Inferior parietal cortex (tissue), 1 donor: ENCODE measurements around the gene LCMT2.

Source experiments
- DNase-seq: peaks from one replicate; pipeline ENCODE4 v3.0.0-alpha.2; 2016; ENCODE audit errors: extremely low spot score

The LCMT2 gene

GRCh38 chr15:43329960-43330779, at the start of gene LCMT2:
Gene LCMT2 (minus strand): TSS chr15:43330573. CDS start chr15:43330489, 84 bp downstream.
- DNase-seq, result peak; percentile 98

GRCh38 chr15:43378601-43379000, 48.2 kb upstream of the LCMT2 start:
- DNase-seq, result no peak

DNA sequence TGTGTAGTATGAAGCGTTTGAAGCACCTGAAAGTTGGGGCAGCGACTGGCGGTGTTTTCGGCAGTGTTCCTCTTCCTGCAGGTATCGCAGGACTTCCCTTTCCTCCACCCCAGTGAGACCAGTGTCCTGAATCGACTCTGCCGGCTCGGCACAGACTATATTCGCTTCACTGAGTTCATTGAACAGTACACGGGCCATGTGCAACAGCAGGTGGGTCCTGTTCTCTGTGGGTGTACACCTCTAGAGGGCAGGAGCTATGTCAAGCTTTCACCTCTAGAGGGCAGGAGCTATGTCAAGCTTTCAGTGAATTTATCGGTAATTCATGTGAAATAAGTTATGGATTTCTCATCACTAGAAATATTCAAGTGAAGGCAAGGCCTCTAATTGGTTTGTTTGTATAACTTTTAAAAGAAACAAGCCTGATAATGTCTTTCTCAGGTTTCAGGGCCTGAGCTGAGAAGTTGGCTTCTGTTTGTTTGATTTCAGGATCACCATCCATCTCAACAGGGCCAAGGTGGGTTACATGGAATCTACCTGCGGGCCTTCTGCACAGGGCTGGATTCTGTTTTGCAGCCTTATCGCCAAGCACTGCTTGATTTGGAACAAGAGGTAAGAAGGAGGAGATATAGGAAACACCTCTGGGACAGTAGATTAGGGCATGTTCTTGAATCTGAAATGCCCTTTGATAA, 45.8 kb upstream of the LCMT2 start:
- DNase-seq, result no peak

GRCh38 chr15:43370975-43371974, 40.9 kb upstream of the LCMT2 start, which contains the start of the genes TUBGCP4 and ZSCAN29:
Gene TUBGCP4 (plus strand): TSS chr15:43371101. CDS start chr15:43371355, 254 bp downstream.
Gene ZSCAN29 (minus strand): TSS chr15:43371043. CDS start chr15:43369913, 1,130 bp downstream.
- DNase-seq, result peak; percentile 79

DNA sequence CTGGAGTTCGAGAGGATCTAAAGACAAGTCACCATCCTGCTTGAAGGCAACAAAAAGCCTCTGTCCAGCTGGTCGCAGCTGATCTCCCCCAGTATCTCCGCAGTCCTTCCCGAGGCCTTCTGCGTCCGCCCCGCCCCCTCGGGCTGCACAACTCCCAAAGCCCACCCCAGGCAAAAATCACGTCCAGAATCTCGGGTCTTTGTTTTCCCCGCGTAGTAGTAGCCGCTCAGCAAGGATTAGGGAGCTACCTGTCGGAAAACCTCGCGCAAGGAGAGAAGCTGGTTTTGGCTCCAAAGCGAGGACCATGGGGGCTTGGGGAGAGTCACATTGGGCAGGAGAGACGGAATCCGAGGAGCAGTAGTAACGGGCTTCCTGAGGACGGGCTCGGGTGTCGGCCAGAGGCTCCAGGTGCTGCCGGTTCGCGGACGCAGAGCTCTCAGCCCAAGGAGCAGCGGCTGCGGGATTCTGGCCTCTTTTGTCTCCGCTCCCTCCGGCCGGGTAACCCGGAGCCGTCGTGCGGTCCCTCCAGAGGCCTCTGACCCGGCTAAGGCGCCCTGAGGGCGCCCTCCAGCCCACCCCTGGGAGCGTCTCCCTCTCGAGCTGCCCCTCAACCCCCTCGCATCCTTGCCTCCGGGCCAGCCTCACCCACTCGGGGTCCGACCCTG, 40.1 kb upstream of the LCMT2 start:
- no peak for DNase-seq

- DNase-seq, result no peak
These were observed 31.0 kb upstream of the LCMT2 start for GRCh38 chr15:43361313-43361903.

DNA sequence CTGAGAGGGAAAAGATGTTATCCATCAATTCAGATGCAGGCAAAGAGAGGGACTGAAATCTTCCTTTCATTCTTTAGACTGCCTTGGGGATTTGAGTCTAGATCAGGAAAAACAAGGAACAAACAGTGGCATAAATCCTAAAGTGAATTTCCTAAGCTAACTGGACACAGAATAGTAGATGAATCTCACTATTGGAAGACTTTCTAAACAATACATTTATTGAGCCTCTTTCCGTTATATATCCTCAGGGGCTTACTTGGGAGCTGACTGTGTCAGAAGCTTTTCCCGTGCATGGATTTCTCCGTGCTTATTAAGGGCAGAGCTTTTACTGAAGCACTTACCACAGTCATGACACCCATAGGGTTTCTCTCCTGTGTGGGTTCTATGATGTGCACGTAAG, 30.4 kb upstream of the LCMT2 start:
- DNase-seq, result no peak

DNA sequence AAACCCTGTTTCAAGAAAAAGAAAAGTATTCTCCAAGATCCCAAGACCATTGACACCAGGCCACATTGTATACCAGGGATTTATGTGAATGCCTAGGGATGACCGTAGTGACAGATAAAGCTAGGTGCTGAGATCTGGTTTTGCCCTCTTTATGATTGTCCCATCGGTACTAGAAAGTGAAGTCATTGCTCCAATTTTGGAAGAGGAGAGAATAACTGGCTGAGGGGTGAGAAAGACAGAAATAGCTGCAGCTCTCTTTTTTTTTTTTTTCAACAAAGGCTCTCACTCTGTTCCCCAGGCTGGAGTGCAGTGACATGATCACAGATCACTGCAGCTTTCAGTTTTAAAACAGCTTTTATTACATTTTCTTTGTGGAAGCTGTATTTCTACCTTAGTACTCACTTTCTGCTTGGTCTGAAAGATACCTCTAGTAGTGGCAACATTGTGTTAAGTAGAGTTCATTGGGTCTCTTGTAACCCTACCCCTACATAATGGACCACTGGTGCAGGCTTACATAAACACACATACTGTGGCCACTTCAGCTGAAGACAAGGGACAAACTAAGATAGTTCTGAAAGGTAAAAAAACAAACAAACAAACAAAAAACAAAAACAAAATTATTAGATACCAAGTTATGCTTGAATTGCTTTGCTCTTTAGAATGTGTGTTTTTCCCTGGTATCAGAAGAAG, 22.5 kb upstream of the LCMT2 start:
- no peak for DNase-seq

DNA sequence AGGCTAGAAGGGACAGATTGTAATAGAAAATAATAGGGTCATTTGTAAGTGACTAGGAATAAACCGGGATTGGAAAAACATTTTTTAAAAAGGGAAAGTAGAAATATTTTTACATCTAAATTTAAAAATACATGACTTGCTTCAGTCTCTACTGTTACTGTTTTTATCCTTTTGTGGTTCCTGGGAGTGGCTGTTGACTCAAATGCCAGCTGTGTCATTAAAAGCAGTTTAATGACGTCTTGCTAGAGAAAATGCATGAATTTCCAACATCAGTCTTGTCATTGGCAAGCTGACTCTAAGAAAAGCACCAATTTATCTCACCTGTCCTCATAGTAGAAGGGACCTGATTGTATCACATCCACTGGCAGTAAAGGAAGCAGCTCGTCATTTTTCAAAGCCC, 16.7 kb upstream of the LCMT2 start:
- DNase-seq, result no peak

- DNase-seq, result peak; percentile 47
These were observed 15.9 kb upstream of the LCMT2 start for GRCh38 chr15:43346305-43346704.

GRCh38 chr15:43330780-43331087, 361 bp upstream of the LCMT2 start:
- no peak for DNase-seq

- DNase-seq, result peak; percentile 25
These were observed 985 bp downstream of the LCMT2 start for GRCh38 chr15:43329217-43329959.

GRCh38 chr15:43325039-43325684, 5.2 kb downstream of the LCMT2 start:
- DNase-seq, result no peak

DNA sequence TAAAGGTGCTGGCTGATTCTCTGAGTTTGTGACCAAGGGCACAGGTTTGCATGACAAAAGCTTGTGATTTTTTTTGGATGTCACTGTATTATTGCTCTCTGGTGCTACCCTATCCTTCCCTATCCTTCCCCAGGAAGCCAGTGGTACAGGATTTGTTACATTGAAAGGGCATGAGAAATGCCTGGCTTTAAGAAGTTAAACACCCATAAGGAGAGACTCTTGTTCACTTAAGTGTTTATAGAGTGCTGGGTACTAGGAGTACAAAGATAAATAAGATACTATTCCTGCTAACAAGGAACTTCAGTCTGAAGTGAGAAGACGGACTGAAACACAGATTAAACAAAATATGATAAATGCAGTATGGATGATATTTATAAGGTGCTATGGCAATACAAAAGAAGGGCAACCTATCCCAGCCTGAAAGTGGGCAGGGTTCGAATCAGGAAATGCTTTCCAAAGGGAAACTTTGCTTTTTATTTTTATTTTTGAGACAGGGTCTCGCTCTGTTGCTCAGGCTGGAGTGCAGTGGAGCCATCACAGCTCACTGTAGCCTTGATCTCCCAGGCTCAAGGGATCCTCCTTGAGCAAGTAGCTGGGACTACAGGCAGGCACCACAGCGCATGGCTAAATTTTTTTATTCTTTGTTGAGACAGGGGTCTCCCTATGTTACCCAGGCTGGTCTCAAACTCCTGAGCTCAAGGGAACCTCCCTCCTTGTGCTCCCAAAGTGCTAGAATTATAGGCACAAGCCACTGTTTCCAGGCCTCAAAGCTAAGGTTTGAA, 11.2 kb downstream of the LCMT2 start:
- DNase-seq, result no peak

DNA sequence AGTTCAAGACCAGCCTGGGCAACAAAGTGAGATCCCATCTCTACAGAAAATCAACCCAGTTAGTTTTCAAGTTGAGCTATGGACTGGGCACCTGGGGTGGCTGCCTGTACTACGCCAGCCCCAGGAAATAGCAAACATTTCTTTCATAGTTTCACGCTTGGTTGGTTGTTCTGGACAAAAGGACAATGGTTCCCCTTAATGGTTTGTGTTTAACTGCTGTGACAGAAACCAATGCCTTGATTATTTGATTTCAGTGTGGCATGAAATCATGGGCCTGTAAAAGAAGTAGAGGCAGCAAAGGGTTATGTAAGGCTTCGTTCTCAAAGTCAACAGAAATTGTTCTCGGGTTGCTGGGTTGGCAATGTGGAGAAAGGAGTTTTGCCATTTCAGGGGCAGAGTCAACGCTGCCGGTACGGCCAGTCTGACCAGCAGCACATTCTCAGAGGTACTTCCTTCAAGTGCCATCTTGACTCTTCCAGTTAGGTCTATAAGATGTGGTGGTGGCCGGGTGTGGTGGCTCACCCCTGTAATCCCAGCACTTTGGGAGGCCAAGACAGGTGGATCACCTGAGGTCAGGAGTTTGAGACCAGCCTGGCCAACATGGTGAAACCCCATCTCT, 12.7 kb downstream of the LCMT2 start:
- DNase-seq, result no peak

DNA sequence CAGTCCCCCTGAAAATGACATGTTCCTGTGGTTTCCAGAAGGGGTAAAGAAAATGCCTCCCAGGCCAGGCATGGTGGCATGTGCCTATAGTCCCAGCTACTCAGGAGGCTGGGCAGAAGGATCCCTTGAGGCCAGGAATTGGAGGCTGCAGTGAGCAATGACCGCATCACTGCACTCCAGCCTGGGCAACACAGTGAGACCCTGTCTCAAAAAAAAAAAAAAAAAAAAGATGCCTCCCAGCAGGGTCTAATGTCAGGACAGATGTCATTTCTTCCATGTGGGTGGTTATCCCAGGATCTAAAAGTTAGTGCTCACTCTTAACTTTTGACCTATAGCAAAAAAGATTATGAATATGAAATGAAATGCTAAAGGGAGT, 13.4 kb downstream of the LCMT2 start:
- DNase-seq, result no peak

GRCh38 chr15:43316016-43316970, 14.1 kb downstream of the LCMT2 start:
- no peak for DNase-seq
